B cell (primary cell): Measurements from ENCODE around the gene HDHD2. TPM values are rescaled to one million over a fixed set of nuclear protein-coding genes. Genes with fewer than 3 reads are reported as not detected.

Experiments used
- ATAC-seq: fragments of 200-7000 bp; cut with Tn5 transposase; one replicate; pipeline ENCODE4 v1.10.0; 2021; ENCODE audit warnings: low read depth, mild to moderate bottlenecking, moderate number of reproducible peaks, moderate library complexity
- CTCF ChIA-PET: fragments of 350-600 bp; sonication (Branson Sonifier 250); formaldehyde crosslinking; loops from one replicate; lab custom pipeline; 2021; ENCODE audit warnings: antibody characterized with exemption, inconsistent platforms; lab: Charles Lee
- POLR2A ChIA-PET: fragments of 350-600 bp; sonication (Branson Sonifier 250); formaldehyde crosslinking; loops from one replicate; lab custom pipeline; 2021; ENCODE audit warnings: antibody characterized with exemption; lab: Charles Lee
- DNase-seq: peaks from one replicate; pipeline ENCODE4 v3.0.0; 2013
- H2AFZ ChIP-seq: 2 replicates; pipeline ENCODE4 v1.6.1; 2012; ENCODE audit warnings: mild to moderate bottlenecking, low read depth, low read length; ENCODE audit not compliant: insufficient read depth, poor library complexity, severe bottlenecking
- H3K27ac ChIP-seq, 2 donors: 1 replicate in 1 of 2; 2 replicates in 1 of 2; pipeline ENCODE4 v1.5.1; 2012 to 2013; ENCODE audit warnings: low read length in 2 of 2, mild to moderate bottlenecking in 2 of 2, moderate library complexity in 1 of 2
- H3K27me3 ChIP-seq, 4 experiments: fragments of 200-600 bp in 1 of 4; sonication (generic) in 1 of 4; replicated peaks in 1 of 4; 1 replicate in 2 of 4; 2 replicates in 2 of 4; pipeline versions ENCODE4 v1.6.1 to v1.7.0; 2013 to 2016; ENCODE audit warnings: low read length in 3 of 4, mild to moderate bottlenecking in 2 of 4, mixed read lengths in 1 of 4, moderate library complexity in 1 of 4; ENCODE audit not compliant: insufficient read depth in 4 of 4, control insufficient read depth in 3 of 4; ENCODE audit errors: control extremely low read depth in 1 of 4
- H3K36me3 ChIP-seq, 2 experiments: replicated peaks in 1 of 2; 1 replicate in 1 of 2; 2 replicates in 1 of 2; pipeline versions ENCODE4 v1.6.1 to v1.7.1; 2013; ENCODE audit warnings: low read length in 1 of 2; ENCODE audit not compliant: insufficient read depth in 2 of 2, control insufficient read depth in 1 of 2; ENCODE audit errors: control extremely low read depth in 1 of 2, extremely low read depth in 1 of 2
- H3K4me1 ChIP-seq, 2 donors: fragments of 200-600 bp in 1 of 2; sonication (generic) in 1 of 2; 1 replicate in 1 of 2; 2 replicates in 1 of 2; pipeline versions ENCODE4 v1.5.1 to v1.6.1; 2013 to 2017; ENCODE audit warnings: low read length in 2 of 2; ENCODE audit not compliant: control insufficient read depth in 2 of 2, insufficient read depth in 2 of 2
- H3K4me2 ChIP-seq: replicated peaks from 2 replicates; pipeline ENCODE3; 2012; ENCODE audit warnings: mild to moderate bottlenecking, low read depth, low read length; ENCODE audit not compliant: poor library complexity, severe bottlenecking
- H3K4me3 ChIP-seq, 5 experiments: fragments of 200-600 bp in 1 of 5; sonication (generic) in 1 of 5; 1 replicate in 3 of 5; 2 replicates in 2 of 5; pipeline versions ENCODE4 v1.5.1 to v1.7.0; 2011 to 2016; ENCODE audit warnings: low read length in 4 of 5, mild to moderate bottlenecking in 4 of 5, low read depth in 2 of 5, control low read depth in 1 of 5, moderate library complexity in 1 of 5; ENCODE audit not compliant: insufficient read depth in 1 of 5; ENCODE audit errors: control extremely low read depth in 1 of 5, extremely low read depth in 1 of 5
- H3K79me2 ChIP-seq: fragments of 200-600 bp; sonication (generic); one replicate; pipeline ENCODE4 v1.6.0; 2016; ENCODE audit warnings: low read length; ENCODE audit not compliant: control insufficient read depth, insufficient read depth
- H3K9ac ChIP-seq: fragments of 200-600 bp; sonication (generic); 2 replicates; pipeline ENCODE4 v1.6.1; 2017; ENCODE audit warnings: mild to moderate bottlenecking, low read length, moderate library complexity
- H3K9me3 ChIP-seq, 3 donors: one replicate each; pipeline versions ENCODE4 v1.6.1 to v1.7.1; 2013; ENCODE audit warnings: low read length in 2 of 3; ENCODE audit not compliant: control insufficient read depth in 2 of 3, insufficient read depth in 1 of 3; ENCODE audit errors: control extremely low read depth in 1 of 3
- H4K20me1 ChIP-seq: 2 replicates; pipeline ENCODE4 v1.6.0; 2012; ENCODE audit warnings: mild to moderate bottlenecking, low read length; ENCODE audit not compliant: insufficient read depth, control insufficient read depth, poor library complexity, severe bottlenecking
- H3K27ac Mint-ChIP-seq: one replicate; pipeline ENCODE4 v1.8.0; 2021; ENCODE audit warnings: mixed read lengths
- H3K27me3 Mint-ChIP-seq: one replicate; pipeline ENCODE4 v1.8.0; 2021; ENCODE audit warnings: mixed read lengths
- H3K4me1 Mint-ChIP-seq: one replicate; pipeline ENCODE4 v1.8.0; 2021; ENCODE audit warnings: mixed read lengths
- H3K4me3 Mint-ChIP-seq: one replicate; pipeline ENCODE4 v1.8.0; 2021; ENCODE audit warnings: mixed read lengths
- H3K9me3 Mint-ChIP-seq: one replicate; pipeline ENCODE4 v1.8.0; 2022; ENCODE audit warnings: mixed read lengths; ENCODE audit not compliant: insufficient read depth
- CTCF ChIP-seq: fragments of 200-600 bp; IDR thresholded peaks from one replicate; pipeline ENCODE4 v1.8.0; 2022; ENCODE audit warnings: antibody characterized with exemption, mild to moderate bottlenecking
- EZH2 ChIP-seq: IDR thresholded peaks from 2 replicates; pipeline ENCODE4 v1.6.1; 2012; ENCODE audit warnings: borderline replicate concordance, low read depth, mild to moderate bottlenecking, moderate library complexity, low read length; ENCODE audit not compliant: insufficient read depth, poor library complexity, severe bottlenecking
- WGBS: methylation state at CpG from one replicate; pipeline ENCODE4 v1.1.5; 2013; ENCODE audit warnings: missing lambda C conversion rate; ENCODE audit not compliant: insufficient coverage; 5-methylcytosine and 5-hydroxymethylcytosine counted together
- intact Hi-C: fragments of 100-400 bp; cut with micrococcal nuclease; formaldehyde crosslinking; loops from one replicate; pipeline ENCODE4 v1.10.0; 2022
- polyA plus RNA-seq: library from polyadenylated mRNA; depleted of rRNA; stranded (reverse); fragments of >200 nt; gene quantifications from 2 replicates; pipeline ENCODE4 v1.2.3, GENCODE V29; 2012
- total RNA-seq, 2 donors: library from RNA; stranded (reverse); fragments of 120-200 nt in 1 of 2; gene quantifications; 1 replicate in 1 of 2; 2 replicates in 1 of 2; pipeline versions ENCODE4 v1.2.3 to v1.2.4, GENCODE V29; 2013 to 2022

The HDHD2 gene
- total and polyA plus RNA-seq, 2 donors (not counting 1 experiment from before 2014, with no cell fraction given), result 7.3 to 45.5 TPM

DNA sequence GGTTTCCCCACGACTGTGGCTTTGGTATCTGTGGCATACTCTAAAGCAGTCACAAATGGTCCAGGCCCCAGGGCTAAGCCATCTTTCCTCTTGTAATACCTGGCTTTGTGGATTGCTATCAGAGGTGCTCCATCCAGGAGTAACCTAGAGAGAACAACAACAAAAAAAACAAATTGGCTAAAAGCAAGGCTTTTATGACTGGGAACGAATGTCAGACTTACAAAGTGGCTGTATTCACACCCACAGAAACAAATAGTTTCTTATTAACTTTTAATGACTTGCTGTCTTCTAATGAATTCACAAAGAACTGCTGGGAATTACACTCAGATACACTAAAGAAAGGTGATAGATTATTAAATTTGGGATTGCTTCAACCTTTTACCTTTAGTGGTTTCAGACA is 35.1 kb downstream of the HDHD2 start:
- POLR2A ChIA-PET, result no interaction called here
- CTCF ChIA-PET, result no interaction called here

More for the DNA sequence above, 35.1 kb downstream of the HDHD2 start:
- no CpG with 5 or more reads among the region's 2 CpGs for WGBS
- Histone ChIP-seq H3K4me2 (no peak overlapping the region), H3K79me2 (no peaks in the 10 kb centered on the region), H3K9me3 (no peaks in the 10 kb centered on the region), H3K9ac (no peak overlapping the region), H3K4me1 (no peaks in the 10 kb centered on the region), H3K4me3 (no peak overlapping the region), H3K36me3 (peaks cover 14 to 49% of the 10 kb centered on the region in 2 experiments), H3K27me3 (no peaks in the 10 kb centered on the region), H2AFZ (no peak overlapping the region), H4K20me1 (no peaks in the 10 kb centered on the region), H3K27ac (no peak overlapping the region)
- Mint-ChIP-seq H3K9me3 (no peaks in the 10 kb centered on the region), H3K4me1 (no peaks in the 10 kb centered on the region), H3K27ac (no peak overlapping the region), H3K4me3 (no peak overlapping the region), H3K27me3 (no peaks in the 10 kb centered on the region)
- intact Hi-C loops, result no loop called here
- TF ChIP-seq CTCF (no peak), EZH2 (no peak)
- ATAC-seq, result no peak
- no peak for DNase-seq
